Subcutaneous abdominal adipose tissue (tissue), 5 donors: ENCODE data around the gene LAMTOR1.

Experiments
- H3K27ac ChIP-seq: one replicate; pipeline ENCODE4 v1.7.0; 2013; ENCODE audit warnings: low read depth, mild to moderate bottlenecking, inconsistent platforms, low read length, moderate library complexity
- H3K27me3 ChIP-seq, 5 donors: one replicate each; pipeline ENCODE4 v1.7.0; 2013; ENCODE audit warnings: low read length in 5 of 5, inconsistent platforms in 1 of 5; ENCODE audit not compliant: control insufficient read depth in 5 of 5, insufficient read depth in 4 of 5
- H3K36me3 ChIP-seq, 5 donors: one replicate each; pipeline ENCODE4 v1.7.0; 2013; ENCODE audit warnings: low read length in 5 of 5; ENCODE audit not compliant: control insufficient read depth in 5 of 5, insufficient read depth in 5 of 5
- H3K4me1 ChIP-seq, 5 donors: one replicate each; pipeline ENCODE4 v1.7.0; 2013; ENCODE audit warnings: low read length in 5 of 5, mild to moderate bottlenecking in 3 of 5, moderate library complexity in 1 of 5; ENCODE audit not compliant: control insufficient read depth in 5 of 5, insufficient read depth in 5 of 5
- H3K4me3 ChIP-seq, 5 donors: one replicate each; pipeline ENCODE4 v1.7.0; 2013; ENCODE audit warnings: low read length in 5 of 5, low read depth in 1 of 5
- H3K9ac ChIP-seq, 5 donors: one replicate each; pipeline ENCODE4 v1.7.0; 2013; ENCODE audit warnings: low read length in 5 of 5, mild to moderate bottlenecking in 4 of 5, moderate library complexity in 3 of 5
- H3K9me3 ChIP-seq, 5 donors: one replicate each; pipeline ENCODE4 v1.7.0; 2013; ENCODE audit warnings: low read length in 5 of 5; ENCODE audit not compliant: control insufficient read depth in 5 of 5
- donor health status: healthy.
- donor health status: healthy.
- donor health status: healthy.
- donor health status: healthy.
- donor health status: healthy.

Gene LAMTOR1

GRCh38 chr11:72084076-72084475 is 19.0 kb downstream of the LAMTOR1 start:
- H3K27ac ChIP-seq, result no peak overlapping the region
- peaks cover 0 to 26% (median 16%) of the 10 kb centered on the region in 5 donors for H3K4me1 ChIP-seq
- H3K27me3 ChIP-seq, result no peaks in the 10 kb centered on the region
- no peak overlapping the region for H3K9ac ChIP-seq
- H3K36me3 ChIP-seq, result peaks cover 7 to 21% (median 11%) of the 10 kb centered on the region in 5 donors
- H3K4me3 ChIP-seq, result no peak overlapping the region
- no peaks in the 10 kb centered on the region for H3K9me3 ChIP-seq

- peaks cover 3 to 14% (median 7%) of the 10 kb centered on the region in 5 donors for H3K36me3 ChIP-seq
- no peaks in the 10 kb centered on the region for H3K27me3 ChIP-seq
- H3K27ac ChIP-seq, result no peak overlapping the region
- no peaks in the 10 kb centered on the region for H3K9me3 ChIP-seq
- peaks cover 0 to 27% (median 19%) of the 10 kb centered on the region in 5 donors for H3K4me1 ChIP-seq
- H3K9ac ChIP-seq, result no peak overlapping the region
- no peak overlapping the region for H3K4me3 ChIP-seq
These were observed 19.7 kb downstream of the LAMTOR1 start for GRCh38 chr11:72083414-72083813.

GRCh38 chr11:72081821-72082453 is 21.2 kb downstream of the LAMTOR1 start:
- no peak overlapping the region for H3K9ac ChIP-seq
- peak overlapping the region; percentile 92 for H3K27ac ChIP-seq

GRCh38 chr11:72081184-72081644 is 21.9 kb downstream of the LAMTOR1 start:
- no peaks in the 10 kb centered on the region for H3K27me3 ChIP-seq
- H3K9ac ChIP-seq, result peak overlapping the region; percentile 50 to 89 (median 81)
- no peaks in the 10 kb centered on the region for H3K9me3 ChIP-seq
- peaks cover 0 to 27% (median 19%) of the 10 kb centered on the region in 5 donors for H3K4me1 ChIP-seq
- H3K27ac ChIP-seq, result peak overlapping the region; percentile 92
- H3K36me3 ChIP-seq, result peaks cover 0 to 8% (median 2%) of the 10 kb centered on the region in 5 donors
- H3K4me3 ChIP-seq, result peak overlapping the region; percentile 71 to 87 (median 76)

More at GRCh38 chr11:72081821-72082453, 21.2 kb downstream of the LAMTOR1 start:
- Histone ChIP-seq H3K27me3 (no peaks in the 10 kb centered on the region), H3K9me3 (no peaks in the 10 kb centered on the region), H3K4me3 (no peak overlapping the region), H3K36me3 (peaks cover 0 to 8% (median 2%) of the 10 kb centered on the region in 5 donors), H3K4me1 (peaks cover 0 to 27% (median 19%) of the 10 kb centered on the region in 5 donors)

- peak within 1 kb of the TSS; percentile 92 for H3K27ac ChIP-seq
- H3K9me3 ChIP-seq, result no peaks in the 10 kb centered on the region
- peaks cover 0 to 2% (median 0%) of the 10 kb centered on the region in 5 donors for H3K36me3 ChIP-seq
- H3K4me3 ChIP-seq, result peak within 1 kb of the TSS; percentile 74 to 88 (median 82)
- H3K4me1 ChIP-seq, result peaks cover 0 to 27% (median 19%) of the 10 kb centered on the region in 5 donors
- H3K27me3 ChIP-seq, result no peaks in the 10 kb centered on the region
- H3K9ac ChIP-seq, result peak within 1 kb of the TSS; percentile 50 to 93 (median 89)
These were observed 22.5 kb downstream of the LAMTOR1 start, which contains the start of the genes LRRC51 and NUMA1 for GRCh38 chr11:72080326-72081183. LRRC51 (plus strand) TSS chr11:72080850; CDS start chr11:72089084, 8,234 bp downstream. NUMA1 (minus strand) TSS chr11:72080542; CDS start chr11:72035943, 44,599 bp downstream.

- H3K4me3 ChIP-seq, result peak overlapping the region; percentile 74 to 88 (median 82)
- no peaks in the 10 kb centered on the region for H3K9me3 ChIP-seq
- peak overlapping the region in 4 of 5 donors; percentile 50 to 93 (median 90) for H3K9ac ChIP-seq
- H3K36me3 ChIP-seq, result no peaks in the 10 kb centered on the region
- H3K27me3 ChIP-seq, result no peaks in the 10 kb centered on the region
- H3K27ac ChIP-seq, result peak overlapping the region; percentile 92
- peaks cover 0 to 27% (median 19%) of the 10 kb centered on the region in 5 donors for H3K4me1 ChIP-seq
These were observed 23.2 kb downstream of the LAMTOR1 start for GRCh38 chr11:72079819-72080325.

- H3K27ac ChIP-seq, result peak overlapping the region; percentile 92
- no peaks in the 10 kb centered on the region for H3K9me3 ChIP-seq
These were observed 24.6 kb downstream of the LAMTOR1 start for GRCh38 chr11:72078477-72078876.

GRCh38 chr11:72075756-72076155 is 27.3 kb downstream of the LAMTOR1 start:
- Histone ChIP-seq H3K4me1 (peaks cover 0 to 21% (median 20%) of the 10 kb centered on the region in 5 donors), H3K9ac (no peak overlapping the region), H3K27ac (no peak overlapping the region), H3K36me3 (no peaks in the 10 kb centered on the region), H3K4me3 (no peak overlapping the region), H3K9me3 (no peaks in the 10 kb centered on the region), H3K27me3 (no peaks in the 10 kb centered on the region)

More at GRCh38 chr11:72078477-72078876, 24.6 kb downstream of the LAMTOR1 start:
- H3K36me3 ChIP-seq, result no peaks in the 10 kb centered on the region
- H3K27me3 ChIP-seq, result no peaks in the 10 kb centered on the region
- peak overlapping the region in 1 of 5 donors; percentile 51 for H3K9ac ChIP-seq
- H3K4me3 ChIP-seq, result no peak overlapping the region
- peaks cover 0 to 27% (median 19%) of the 10 kb centered on the region in 5 donors for H3K4me1 ChIP-seq

GRCh38 chr11:72075109-72075508 is 28.0 kb downstream of the LAMTOR1 start:
- Histone ChIP-seq H3K36me3 (no peaks in the 10 kb centered on the region), H3K9ac (no peak overlapping the region), H3K9me3 (no peaks in the 10 kb centered on the region), H3K4me1 (peaks cover 1 to 27% (median 24%) of the 10 kb centered on the region in 5 donors), H3K27me3 (no peaks in the 10 kb centered on the region), H3K4me3 (no peak overlapping the region), H3K27ac (no peak overlapping the region)
